IPS-18a (cell line): ENCODE data around the gene SAMD13.

Source experiments
- H3K27ac ChIP-seq: one replicate; pipeline ENCODE4 v1.5.1; 2013; ENCODE audit warnings: low read length
- H3K27me3 ChIP-seq: one replicate; pipeline ENCODE4 v1.6.1; 2013; ENCODE audit warnings: mild to moderate bottlenecking, low read length; ENCODE audit not compliant: control insufficient read depth, insufficient read depth
- H3K36me3 ChIP-seq: one replicate; pipeline ENCODE4 v1.6.1; 2013; ENCODE audit warnings: low read depth, low read length; ENCODE audit not compliant: control insufficient read depth
- H3K4me1 ChIP-seq: one replicate; pipeline ENCODE4 v1.6.1; 2013; ENCODE audit warnings: low read depth, low read length; ENCODE audit not compliant: control insufficient read depth
- H3K4me3 ChIP-seq: one replicate; pipeline ENCODE4 v1.5.1; 2013; ENCODE audit warnings: low read length
- H3K9ac ChIP-seq: one replicate; pipeline ENCODE4 v1.6.1; 2013; ENCODE audit warnings: mild to moderate bottlenecking, low read length, moderate library complexity
- H3K9me3 ChIP-seq: one replicate; pipeline ENCODE4 v1.6.1; 2013; ENCODE audit warnings: low read depth, low read length; ENCODE audit not compliant: control insufficient read depth

SAMD13 gene

DNA sequence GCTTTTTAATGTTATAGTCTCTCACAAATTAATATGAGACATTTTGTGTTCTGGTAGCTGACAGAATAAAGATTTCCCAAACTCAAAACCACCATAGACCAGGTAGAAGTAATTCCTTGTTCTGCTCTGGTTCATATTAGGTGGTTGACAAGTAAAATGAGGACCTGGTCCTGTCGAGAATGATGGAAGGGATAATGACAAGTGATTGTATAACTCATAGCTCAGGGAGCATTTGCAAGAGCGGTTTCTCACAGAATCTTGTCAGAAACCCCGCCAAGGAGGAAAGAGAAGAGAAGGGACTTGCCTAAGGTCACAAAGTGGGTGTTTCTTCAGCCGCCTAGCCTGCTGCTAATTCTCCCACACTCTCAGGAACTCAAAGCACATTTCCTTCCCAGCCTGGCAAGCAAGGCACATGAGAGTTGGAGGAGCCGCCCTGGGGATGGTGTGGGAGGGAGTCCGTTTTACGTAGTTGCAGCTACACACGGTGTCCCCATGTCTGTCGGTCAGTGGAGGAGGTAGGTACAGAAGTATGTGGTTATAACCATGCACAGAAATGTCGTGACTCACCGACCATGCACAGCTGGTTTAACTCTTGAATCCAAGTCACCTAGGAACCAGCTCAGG lies 46.5 kb downstream of the SAMD13 start:
- no peaks in the 10 kb centered on the region for H3K4me1 ChIP-seq
- no peaks in the 10 kb centered on the region for H3K9me3 ChIP-seq
- no peaks in the 10 kb centered on the region for H3K36me3 ChIP-seq
- H3K27me3 ChIP-seq: no peaks in the 10 kb centered on the region
- no peak overlapping the region for H3K9ac ChIP-seq
- H3K27ac ChIP-seq: no peak overlapping the region
- no peak overlapping the region for H3K4me3 ChIP-seq

- H3K4me3 ChIP-seq: no peak overlapping the region
- no peaks in the 10 kb centered on the region for H3K36me3 ChIP-seq
- no peaks in the 10 kb centered on the region for H3K9me3 ChIP-seq
- H3K27ac ChIP-seq: no peak overlapping the region
- H3K4me1 ChIP-seq: no peaks in the 10 kb centered on the region
- H3K27me3 ChIP-seq: no peaks in the 10 kb centered on the region
- H3K9ac ChIP-seq: no peak overlapping the region
Observed at GRCh38 chr1:84348759-84349158, 47.3 kb downstream of the SAMD13 start.

DNA sequence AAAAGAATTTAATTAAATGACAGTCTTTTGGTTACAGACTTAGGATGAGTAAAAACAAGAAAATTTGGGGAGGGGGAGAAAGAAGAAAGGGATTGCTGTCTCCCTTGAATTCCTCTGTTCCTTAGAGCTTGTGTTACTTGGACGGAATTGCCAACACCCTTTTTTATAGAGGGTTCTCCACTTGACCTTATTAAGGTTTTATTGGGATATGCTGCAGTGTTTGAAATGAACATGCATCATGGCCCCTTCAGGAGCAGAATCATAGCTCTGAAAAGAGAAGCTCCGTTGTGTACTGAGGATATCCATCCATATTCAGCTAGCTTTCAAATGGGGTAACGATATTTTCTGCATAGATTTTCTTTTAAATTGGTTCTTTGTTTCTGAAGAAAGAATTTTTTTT lies 48.6 kb downstream of the SAMD13 start:
- Histone ChIP-seq H3K4me1 (no peaks in the 10 kb centered on the region), H3K36me3 (no peaks in the 10 kb centered on the region), H3K27ac (no peak overlapping the region)

GRCh38 chr1:84350550-84350949 lies 49.0 kb downstream of the SAMD13 start:
- no peak overlapping the region for H3K4me3 ChIP-seq
- no peaks in the 10 kb centered on the region for H3K9me3 ChIP-seq
- H3K36me3 ChIP-seq: no peaks in the 10 kb centered on the region
- no peaks in the 10 kb centered on the region for H3K27me3 ChIP-seq
- H3K9ac ChIP-seq: no peak overlapping the region
- no peaks in the 10 kb centered on the region for H3K4me1 ChIP-seq
- H3K27ac ChIP-seq: no peak overlapping the region

More for the DNA sequence above, 48.6 kb downstream of the SAMD13 start:
- H3K27me3 ChIP-seq: no peaks in the 10 kb centered on the region
- H3K9ac ChIP-seq: no peak overlapping the region
- H3K9me3 ChIP-seq: no peaks in the 10 kb centered on the region
- H3K4me3 ChIP-seq: no peak overlapping the region

DNA sequence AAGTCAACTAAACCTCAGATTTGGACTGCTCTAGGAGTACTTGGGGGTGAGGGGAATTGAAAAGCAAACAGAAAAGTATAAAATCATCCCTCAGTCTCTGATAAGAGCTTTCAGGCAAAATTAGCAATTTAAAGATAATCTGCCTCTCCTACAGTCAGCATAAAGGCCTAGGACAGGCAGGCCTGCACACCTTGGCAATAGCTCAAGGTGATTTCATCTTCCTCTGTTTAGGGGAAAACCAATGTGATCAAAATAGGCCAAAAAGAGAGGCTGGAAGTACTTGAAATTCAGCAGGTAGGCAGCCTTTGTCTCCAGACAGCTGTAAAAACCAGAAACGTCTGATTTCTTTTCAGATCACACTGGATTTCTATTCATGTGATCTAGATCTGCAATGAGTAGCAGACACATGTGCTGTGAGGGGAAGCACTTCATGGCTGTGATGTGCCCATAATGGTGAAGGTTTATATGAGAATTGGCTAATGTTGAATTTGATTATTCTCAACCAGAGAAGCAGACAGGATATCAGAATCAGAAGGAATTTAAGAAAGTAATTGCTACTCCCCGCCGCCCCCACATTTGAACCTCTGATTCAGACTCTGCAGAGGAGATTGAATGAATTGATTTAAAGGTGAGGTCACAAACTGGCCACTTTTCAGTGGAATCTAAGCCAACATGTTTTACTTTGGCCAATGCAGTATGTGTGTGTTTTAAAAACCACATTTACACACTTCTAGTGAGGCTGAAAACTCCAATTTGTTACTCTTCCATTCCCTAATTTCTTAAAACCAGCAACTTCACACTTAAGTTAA lies 51.0 kb downstream of the SAMD13 start:
- H3K4me3 ChIP-seq: no peak overlapping the region
- no peaks in the 10 kb centered on the region for H3K36me3 ChIP-seq
- no peak overlapping the region for H3K27ac ChIP-seq
- no peaks in the 10 kb centered on the region for H3K9me3 ChIP-seq
- H3K27me3 ChIP-seq: no peaks in the 10 kb centered on the region
- no peak overlapping the region for H3K9ac ChIP-seq
- H3K4me1 ChIP-seq: no peaks in the 10 kb centered on the region

DNA sequence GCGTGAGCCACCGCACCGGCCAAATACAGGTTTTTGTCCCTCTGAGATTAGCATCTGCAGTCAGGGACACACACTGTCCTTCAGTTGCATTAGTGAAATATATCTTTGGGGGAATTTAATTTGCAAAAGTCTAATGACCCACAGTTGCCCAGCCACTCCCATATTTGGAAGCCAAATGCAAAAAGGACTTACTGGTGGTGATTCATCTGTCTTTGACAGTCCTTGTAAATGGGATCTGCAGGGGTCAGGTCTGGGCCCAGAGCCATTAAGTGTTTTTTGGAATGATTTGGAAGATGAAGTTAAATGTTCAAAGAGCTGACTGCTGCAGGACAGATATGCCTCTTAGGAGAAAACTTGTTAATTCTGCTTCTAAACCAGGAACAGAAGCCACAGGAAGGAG lies 52.2 kb downstream of the SAMD13 start:
- H3K27ac ChIP-seq: no peak overlapping the region

DNA sequence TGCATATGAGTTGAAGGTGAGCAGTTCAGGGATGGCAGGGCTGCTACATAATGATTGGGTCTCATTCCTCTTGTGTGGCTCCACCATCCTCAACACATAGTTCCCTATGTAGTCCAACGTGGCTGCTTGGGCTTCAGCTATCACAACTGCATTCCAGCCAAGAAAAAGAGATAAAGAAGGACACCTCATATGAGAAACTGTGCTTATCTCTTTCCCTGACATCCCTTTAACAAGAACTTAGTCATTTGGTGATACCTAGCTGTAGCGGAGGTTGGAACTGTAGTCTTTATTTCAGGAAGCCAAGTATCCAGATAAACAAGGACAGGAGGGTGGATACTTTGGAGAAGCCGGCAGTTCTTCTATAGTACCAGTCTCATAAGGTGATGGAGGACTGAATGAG lies 54.0 kb downstream of the SAMD13 start:
- no peak overlapping the region for H3K4me3 ChIP-seq
- no peaks in the 10 kb centered on the region for H3K36me3 ChIP-seq
- no peak overlapping the region for H3K27ac ChIP-seq
- no peaks in the 10 kb centered on the region for H3K4me1 ChIP-seq
- no peaks in the 10 kb centered on the region for H3K9me3 ChIP-seq
- no peaks in the 10 kb centered on the region for H3K27me3 ChIP-seq
- no peak overlapping the region for H3K9ac ChIP-seq

More for the DNA sequence above, 52.2 kb downstream of the SAMD13 start:
- Histone ChIP-seq H3K4me3 (no peak overlapping the region), H3K36me3 (no peaks in the 10 kb centered on the region), H3K27me3 (no peaks in the 10 kb centered on the region), H3K9me3 (no peaks in the 10 kb centered on the region), H3K4me1 (no peaks in the 10 kb centered on the region), H3K9ac (no peak overlapping the region)

- no peaks in the 10 kb centered on the region for H3K36me3 ChIP-seq
- H3K9ac ChIP-seq: no peak overlapping the region
- H3K27me3 ChIP-seq: no peaks in the 10 kb centered on the region
- no peaks in the 10 kb centered on the region for H3K9me3 ChIP-seq
- no peak overlapping the region for H3K27ac ChIP-seq
- H3K4me3 ChIP-seq: no peak overlapping the region
- H3K4me1 ChIP-seq: no peaks in the 10 kb centered on the region
Observed at GRCh38 chr1:84356881-84357280, 55.4 kb downstream of the SAMD13 start.

GRCh38 chr1:84358695-84359094 lies 57.2 kb downstream of the SAMD13 start:
- Histone ChIP-seq H3K36me3 (no peaks in the 10 kb centered on the region), H3K4me1 (no peaks in the 10 kb centered on the region), H3K9me3 (no peaks in the 10 kb centered on the region), H3K27me3 (no peaks in the 10 kb centered on the region), H3K4me3 (no peak overlapping the region), H3K9ac (no peak overlapping the region), H3K27ac (no peak overlapping the region)

DNA sequence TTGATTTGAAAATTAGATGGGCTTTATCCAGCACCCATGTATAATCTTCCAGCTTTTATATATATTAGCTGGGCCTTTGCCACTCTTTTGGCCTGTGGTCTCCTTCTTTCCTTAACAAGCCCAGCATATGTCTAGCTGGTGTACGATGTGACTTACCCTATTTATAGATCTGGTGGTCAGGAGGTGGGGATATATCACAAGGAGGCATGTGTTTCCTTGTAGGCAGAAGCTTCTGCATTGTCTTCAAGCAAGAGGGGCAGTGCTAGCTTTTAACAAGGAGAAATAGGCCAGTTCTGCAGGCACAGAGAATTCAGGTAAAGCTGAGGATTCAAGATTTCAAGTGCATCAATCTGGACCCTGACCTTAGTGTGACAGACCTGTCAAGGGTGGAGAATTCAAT lies 58.8 kb downstream of the SAMD13 start:
- Histone ChIP-seq H3K9me3 (no peaks in the 10 kb centered on the region), H3K4me1 (no peaks in the 10 kb centered on the region), H3K4me3 (no peak overlapping the region), H3K36me3 (no peaks in the 10 kb centered on the region), H3K9ac (no peak overlapping the region), H3K27ac (no peak overlapping the region), H3K27me3 (no peaks in the 10 kb centered on the region)

DNA sequence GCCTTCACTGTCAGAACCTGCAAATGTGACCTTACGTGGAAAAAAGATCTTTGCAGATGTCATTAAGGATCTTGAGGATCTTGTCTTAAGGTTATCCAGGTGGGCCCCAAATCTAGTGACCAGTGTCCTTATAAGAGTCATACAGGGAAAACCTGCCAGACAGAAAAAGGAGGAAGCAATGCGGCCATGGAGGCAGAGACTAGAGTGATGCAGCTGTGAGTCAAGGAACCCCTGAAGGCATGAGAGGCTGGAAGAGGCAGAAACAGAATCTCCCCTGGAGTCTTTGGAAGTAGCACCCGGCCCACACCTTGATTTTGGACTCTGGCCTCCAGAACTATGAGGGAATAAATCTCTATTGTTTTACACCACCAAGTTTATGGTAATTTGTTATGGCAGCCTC lies 60.3 kb downstream of the SAMD13 start:
- Histone ChIP-seq H3K27ac (no peak overlapping the region), H3K36me3 (no peaks in the 10 kb centered on the region), H3K4me1 (no peaks in the 10 kb centered on the region), H3K9me3 (no peaks in the 10 kb centered on the region), H3K4me3 (no peak overlapping the region), H3K27me3 (no peaks in the 10 kb centered on the region), H3K9ac (no peak overlapping the region)

- H3K27me3 ChIP-seq: no peaks in the 10 kb centered on the region
- H3K4me1 ChIP-seq: no peaks in the 10 kb centered on the region
- H3K27ac ChIP-seq: no peak overlapping the region
- no peaks in the 10 kb centered on the region for H3K9me3 ChIP-seq
- H3K9ac ChIP-seq: no peak overlapping the region
- H3K36me3 ChIP-seq: no peaks in the 10 kb centered on the region
- no peak overlapping the region for H3K4me3 ChIP-seq
Observed at GRCh38 chr1:84363019-84363418, 61.5 kb downstream of the SAMD13 start.
